HCT116 (cell line): ENCODE measurements around the gene ARID5B. TPM values are rescaled to one million over a fixed set of nuclear protein-coding genes. Genes with fewer than 3 reads are reported as not detected.
"Not testable (repeated sequence)": the region's sequence is repeated elsewhere in the genome, so short reads cannot be mapped to it uniquely, and the experiment has no call there.

Experiments
- ATAC-seq: fragments of 200-7000 bp; cut with Tn5 transposase; 2 replicates; pipeline ENCODE4 v1.9.1; 2020; ENCODE audit warnings: mild to moderate bottlenecking, moderate library complexity
- BruUV-seq: library from RNA; stranded (reverse); fragments of 400-500 nt; replicated peaks from 2 replicates; lab custom pipeline; 2021; lab: Mats Ljungman, UMichigan
- CTCF ChIA-PET: fragments of 300-600 bp; sonication (Branson Sonifier 250); formaldehyde crosslinking; loops from one replicate; lab custom pipeline; 2021; ENCODE audit warnings: antibody characterized with exemption; lab: Charles Lee
- POLR2A ChIA-PET: fragments of 300-600, 350-600 bp; sonication (Branson Sonifier 250); formaldehyde crosslinking; loops from one replicate; lab custom pipeline; 2021; ENCODE audit warnings: antibody characterized with exemption; lab: Charles Lee
- RAD21 ChIA-PET, 2 experiments: fragments of 300-600 bp; sonication (Branson Sonifier 250); formaldehyde crosslinking; loops; one replicate each; lab custom pipeline; 2023; ENCODE audit warnings: low total read pairs in 2 of 2; ENCODE audit not compliant: uncharacterized antibody in 2 of 2, unreplicated experiment in 2 of 2, low non-redundant PET in 1 of 2; lab: Charles Lee
- DNase-seq: peaks from one replicate; pipeline ENCODE4 v3.0.0-alpha.2; 2010; ENCODE audit warnings: low read depth, low spot score
- H2AFZ ChIP-seq: fragments of 200-600 bp; shearing (Covaris generic), sonication (generic); 2 replicates; pipeline ENCODE4 v1.6.1; 2017; ENCODE audit warnings: low read depth, mixed run types, mixed read lengths, antibody characterized with exemption, low read length; ENCODE audit not compliant: poor library complexity, severe bottlenecking
- H3K27ac ChIP-seq: 2 replicates; pipeline ENCODE4 v1.5.1; 2012; ENCODE audit warnings: low read depth, low read length
- H3K27me3 ChIP-seq: fragments of 200-600 bp; sonication (generic); 2 replicates; pipeline ENCODE4 v1.6.1; 2016; ENCODE audit warnings: mixed run types, low read length, mixed read lengths; ENCODE audit not compliant: insufficient read depth
- H3K36me3 ChIP-seq, 2 experiments: fragments of 200-500 bp in 1 of 2; fragments of 200-600 bp in 1 of 2; sonication (Bioruptor generic) in 1 of 2; sonication (generic) in 1 of 2; 2 replicates each; pipeline versions ENCODE4 v1.5.1 to v1.6.1; 2014 to 2016; ENCODE audit warnings: low read length in 2 of 2, inconsistent platforms in 1 of 2, mixed read lengths in 1 of 2, mixed run types in 1 of 2; ENCODE audit not compliant: insufficient read depth in 2 of 2, control insufficient read depth in 1 of 2
- H3K4me1 ChIP-seq, 2 experiments: fragments of 200-600 bp in 1 of 2; sonication (generic) in 1 of 2; 2 replicates each; pipeline versions ENCODE4 v1.5.1 to v1.6.1; 2012 to 2017; ENCODE audit warnings: low read length in 2 of 2, inconsistent platforms in 1 of 2, mild to moderate bottlenecking in 1 of 2, mixed read lengths in 1 of 2, mixed run types in 1 of 2, moderate library complexity in 1 of 2; ENCODE audit not compliant: insufficient read depth in 2 of 2, control insufficient read depth in 1 of 2
- H3K4me2 ChIP-seq: fragments of 200-600 bp; sonication (generic); 2 replicates; pipeline ENCODE4 v1.6.1; 2017; ENCODE audit warnings: mixed run types, low read length, mixed read lengths
- H3K4me3 ChIP-seq, 2 experiments: fragments of 200-600 bp in 1 of 2; sonication (generic) in 1 of 2; replicated peaks in 1 of 2; 2 replicates each; pipeline ENCODE4 v1.5.1; 2011 to 2016; ENCODE audit warnings: low read length in 2 of 2, control low read depth in 1 of 2, low read depth in 1 of 2, mild to moderate bottlenecking in 1 of 2, mixed read lengths in 1 of 2, mixed run types in 1 of 2
- H3K79me2 ChIP-seq: fragments of 200-600 bp; sonication (generic); 2 replicates; pipeline ENCODE4 v1.6.1; 2017; ENCODE audit warnings: mild to moderate bottlenecking, mixed run types, low read length, moderate library complexity, mixed read lengths; ENCODE audit not compliant: insufficient read depth
- H3K9ac ChIP-seq: fragments of 200-600 bp; sonication (generic); 2 replicates; pipeline ENCODE4 v1.6.1; 2016; ENCODE audit warnings: low read length, mixed read lengths
- H3K9me2 ChIP-seq: fragments of 200-600 bp; sonication (generic), shearing (Covaris generic); 2 replicates; pipeline ENCODE4 v1.6.1; 2017; ENCODE audit warnings: mixed run types, mild to moderate bottlenecking, moderate library complexity; ENCODE audit not compliant: insufficient read depth
- H3K9me3 ChIP-seq, 2 experiments: fragments of 200-500 bp in 1 of 2; fragments of 200-600 bp in 1 of 2; sonication (Bioruptor generic) in 1 of 2; sonication (generic) in 1 of 2; 2 replicates each; pipeline ENCODE4 v1.6.1; 2014 to 2017; ENCODE audit warnings: low read length in 2 of 2, mixed read lengths in 2 of 2, inconsistent platforms in 1 of 2, low read depth in 1 of 2, mild to moderate bottlenecking in 1 of 2, mixed run types in 1 of 2, moderate library complexity in 1 of 2; ENCODE audit not compliant: control insufficient read depth in 1 of 2, insufficient read depth in 1 of 2
- H4K20me1 ChIP-seq: fragments of 200-600 bp; sonication (generic), shearing (Covaris generic); 2 replicates; pipeline ENCODE4 v1.6.1; 2017; ENCODE audit warnings: mixed run types, mild to moderate bottlenecking, moderate library complexity; ENCODE audit not compliant: insufficient read depth
- CBX3 ChIP-seq: IDR thresholded peaks from 2 replicates; pipeline ENCODE4 v1.6.1; 2012; ENCODE audit warnings: low read depth
- CEBPB ChIP-seq: IDR thresholded peaks from 2 replicates; pipeline ENCODE4 v1.6.1; 2012; ENCODE audit warnings: low read depth
- EGR1 ChIP-seq: IDR thresholded peaks from 2 replicates; pipeline ENCODE4 v1.6.1; 2012; ENCODE audit warnings: low read depth
- ELF1 ChIP-seq: IDR thresholded peaks from 2 replicates; pipeline ENCODE4 v1.6.1; 2012; ENCODE audit warnings: low read depth, borderline replicate concordance
- EZH2 ChIP-seq: fragments of 200-600 bp; sonication (generic); IDR thresholded peaks from 2 replicates; pipeline ENCODE4 v1.6.1; 2017; ENCODE audit warnings: antibody characterized with exemption, mixed run types
- FOSL1 ChIP-seq: IDR thresholded peaks from 2 replicates; pipeline ENCODE4 v1.6.1; 2012; ENCODE audit warnings: low read depth
- JUND ChIP-seq: IDR thresholded peaks from 2 replicates; pipeline ENCODE4 v1.6.1; 2012
- POLR2A ChIP-seq: IDR thresholded peaks from 2 replicates; pipeline ENCODE4 v1.7.0; 2011; ENCODE audit warnings: borderline replicate concordance; ENCODE audit not compliant: insufficient read depth, insufficient read length; ENCODE audit errors: extremely low read depth
- POLR2AphosphoS5 ChIP-seq: IDR thresholded peaks from 2 replicates; pipeline ENCODE4 v1.6.1; 2011; ENCODE audit warnings: mild to moderate bottlenecking, low read depth, low read length, moderate library complexity
- RAD21 ChIP-seq: IDR thresholded peaks from 2 replicates; pipeline ENCODE4 v1.6.1; 2012; ENCODE audit warnings: low read depth, mild to moderate bottlenecking
- SRF ChIP-seq: IDR thresholded peaks from 2 replicates; pipeline ENCODE4 v1.6.1; 2012; ENCODE audit warnings: low read depth
- TCF7L2 ChIP-seq: IDR thresholded peaks from 2 replicates; pipeline ENCODE4 v1.7.0; 2011; ENCODE audit warnings: borderline replicate concordance, inconsistent platforms; ENCODE audit not compliant: insufficient read depth, insufficient read length; ENCODE audit errors: extremely low read depth
- YY1 ChIP-seq: IDR thresholded peaks from 2 replicates; pipeline ENCODE4 v1.6.1; 2011; ENCODE audit warnings: low read length, low read depth, moderate library complexity, mild to moderate bottlenecking; ENCODE audit not compliant: insufficient replicate concordance; ENCODE audit errors: extremely low read depth
- ZBTB33 ChIP-seq: IDR thresholded peaks from 2 replicates; pipeline ENCODE4 v1.6.1; 2011; ENCODE audit warnings: mild to moderate bottlenecking, low read length, moderate library complexity; ENCODE audit not compliant: insufficient replicate concordance; ENCODE audit errors: extremely low read depth
- ZFX ChIP-seq: fragments of 450-650 bp; IDR thresholded peaks from 2 replicates; pipeline ENCODE4 v1.6.1; 2017
- ZNF274 ChIP-seq: fragments of 200-500 bp; sonication (Bioruptor generic); IDR thresholded peaks from 2 replicates; pipeline ENCODE4 v1.6.1; 2014; ENCODE audit warnings: mild to moderate bottlenecking, low read depth, low read length, inconsistent platforms
- intact Hi-C: fragments of 100-400 bp; cut with micrococcal nuclease; formaldehyde crosslinking; loops from 2 replicates; pipeline ENCODE4 v1.10.0; 2022
- total RNA-seq: library from RNA; stranded (reverse); gene quantifications from one replicate; pipeline ENCODE4 v1.2.1, GENCODE V29; 2021; ENCODE audit not compliant: unreplicated experiment
- TF ChIP-seq, protein P1 (sequence below): IDR thresholded peaks from 2 replicates; pipeline ENCODE4 v1.6.1; 2012
- TF ChIP-seq, protein P2 (sequence below): IDR thresholded peaks from 2 replicates; pipeline ENCODE4 v1.6.1; 2012
- TF ChIP-seq, protein P3 (sequence below), 3 experiments: fragments of 200-600 bp in 1 of 3; sonication (generic) in 1 of 3; IDR thresholded peaks in 2 of 3; conservative IDR thresholded peaks in 1 of 3; 2 replicates each; pipeline ENCODE4 v1.5.1; 2012 to 2017; ENCODE audit warnings: low read depth in 2 of 3, low read length in 2 of 3, antibody characterized with exemption in 1 of 3, borderline replicate concordance in 1 of 3, control low read depth in 1 of 3, mild to moderate bottlenecking in 1 of 3, mixed read lengths in 1 of 3, mixed run types in 1 of 3, moderate library complexity in 1 of 3; ENCODE audit not compliant: insufficient read depth in 1 of 3

The ARID5B gene
- total RNA-seq, 1 experiment from 2014 or later = 4.7 TPM

GRCh38 chr10:62028502-62028842, 127.0 kb downstream of the ARID5B start:
- H3K79me2 ChIP-seq, RAD21 ChIA-PET, H3K4me2 ChIP-seq, H3K36me3 ChIP-seq, H4K20me1 ChIP-seq, H3K4me3 ChIP-seq, DNase-seq, ATAC-seq, H3K27ac ChIP-seq, H3K9me2 ChIP-seq, BruUV-seq, H3K27me3 ChIP-seq, H3K9ac ChIP-seq, intact Hi-C loops, H2AFZ ChIP-seq, POLR2A ChIA-PET, H3K9me3 ChIP-seq: not testable (repeated sequence)
- CTCF ChIA-PET = interaction anchor here (1.7 kb wide), 1 partner anchor 10 kb away, joined by 3 read pairs; no protein-coding TSS in a partner anchor
- peaks cover 0 to 10% of the 10 kb centered on the region in 2 experiments; a peak in 1 of 4 replicates for H3K4me1 ChIP-seq

- Histone ChIP-seq H3K27me3 (no peaks in the 10 kb centered on the region), H3K79me2 (no peaks in the 10 kb centered on the region), H3K36me3 (no peaks in the 10 kb centered on the region), H3K27ac (no peak overlapping the region), H3K9ac (no peak overlapping the region), H3K9me3 (no peaks in the 10 kb centered on the region), H4K20me1 (no peaks in the 10 kb centered on the region), H3K9me2 (no peaks in the 10 kb centered on the region), H2AFZ (no peak overlapping the region), H3K4me2 (no peak overlapping the region), H3K4me3 (no peak overlapping the region), H3K4me1 (peaks cover 0 to 10% of the 10 kb centered on the region in 2 experiments; a peak in 1 of 4 replicates)
- no peak for DNase-seq
- POLR2A ChIA-PET = no interaction called here
- BruUV-seq = no TSS peak
- CTCF ChIA-PET = interaction anchor here (1.7 kb wide), 1 partner anchor 10 kb away, joined by 3 read pairs; no protein-coding TSS in a partner anchor
- no peak for ATAC-seq
- intact Hi-C loops = no loop called here
- RAD21 ChIA-PET = no interaction called here
- TF ChIP-seq, protein P1, sequence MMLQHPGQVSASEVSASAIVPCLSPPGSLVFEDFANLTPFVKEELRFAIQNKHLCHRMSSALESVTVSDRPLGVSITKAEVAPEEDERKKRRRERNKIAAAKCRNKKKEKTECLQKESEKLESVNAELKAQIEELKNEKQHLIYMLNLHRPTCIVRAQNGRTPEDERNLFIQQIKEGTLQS = no peak
- TF ChIP-seq TCF7L2 (no peak), RAD21 (no peak), ZNF274 (no peak), SRF (no peak), EZH2 (no peak), FOSL1 (no peak), CEBPB (no peak), CBX3 (no peak), ZFX (no peak), EGR1 (no peak), POLR2A (no peak), POLR2AphosphoS5 (no peak), YY1 (no peak), JUND (no peak), ELF1 (no peak), ZBTB33 (no peak)
- TF ChIP-seq, protein P2, sequence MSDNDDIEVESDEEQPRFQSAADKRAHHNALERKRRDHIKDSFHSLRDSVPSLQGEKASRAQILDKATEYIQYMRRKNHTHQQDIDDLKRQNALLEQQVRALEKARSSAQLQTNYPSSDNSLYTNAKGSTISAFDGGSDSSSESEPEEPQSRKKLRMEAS = no peak
- TF ChIP-seq, protein P3, sequence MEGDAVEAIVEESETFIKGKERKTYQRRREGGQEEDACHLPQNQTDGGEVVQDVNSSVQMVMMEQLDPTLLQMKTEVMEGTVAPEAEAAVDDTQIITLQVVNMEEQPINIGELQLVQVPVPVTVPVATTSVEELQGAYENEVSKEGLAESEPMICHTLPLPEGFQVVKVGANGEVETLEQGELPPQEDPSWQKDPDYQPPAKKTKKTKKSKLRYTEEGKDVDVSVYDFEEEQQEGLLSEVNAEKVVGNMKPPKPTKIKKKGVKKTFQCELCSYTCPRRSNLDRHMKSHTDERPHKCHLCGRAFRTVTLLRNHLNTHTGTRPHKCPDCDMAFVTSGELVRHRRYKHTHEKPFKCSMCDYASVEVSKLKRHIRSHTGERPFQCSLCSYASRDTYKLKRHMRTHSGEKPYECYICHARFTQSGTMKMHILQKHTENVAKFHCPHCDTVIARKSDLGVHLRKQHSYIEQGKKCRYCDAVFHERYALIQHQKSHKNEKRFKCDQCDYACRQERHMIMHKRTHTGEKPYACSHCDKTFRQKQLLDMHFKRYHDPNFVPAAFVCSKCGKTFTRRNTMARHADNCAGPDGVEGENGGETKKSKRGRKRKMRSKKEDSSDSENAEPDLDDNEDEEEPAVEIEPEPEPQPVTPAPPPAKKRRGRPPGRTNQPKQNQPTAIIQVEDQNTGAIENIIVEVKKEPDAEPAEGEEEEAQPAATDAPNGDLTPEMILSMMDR (IDR thresholded peaks at IDR 0.05 in 2 of 3, conservative IDR thresholded peaks at IDR 0.05 in 1 of 3; ENCODE audit: borderline replicate concordance in 1 of 3, insufficient read depth in 1 of 3, low read depth in 2 of 3, low read length in 2 of 3) = no peak
Measured at GRCh38 chr10:62029401-62029800, 127.9 kb downstream of the ARID5B start.
